ENCODE results near the gene APOBR.

- no peak for TF ChIP-seq TARDBP (IDR thresholded peaks at IDR 0.05)
- TF ChIP-seq FOXA1 (IDR thresholded peaks at IDR 0.05), result no peak
- no peak for TF ChIP-seq SP1 (IDR thresholded peaks at IDR 0.05)
- TF ChIP-seq SUZ12 (IDR thresholded peaks at IDR 0.05), result no peak
- no peak for TF ChIP-seq ELF4 (IDR thresholded peaks at IDR 0.05)
- no peak for TF ChIP-seq CTBP1 (IDR thresholded peaks at IDR 0.05; ENCODE audit: borderline replicate concordance)
- no peak for TF ChIP-seq LEF1 (IDR thresholded peaks at IDR 0.05; ENCODE audit: borderline replicate concordance)
- no peak for TF ChIP-seq FOXK2 (IDR thresholded peaks at IDR 0.05)
- TF ChIP-seq, protein P1, sequence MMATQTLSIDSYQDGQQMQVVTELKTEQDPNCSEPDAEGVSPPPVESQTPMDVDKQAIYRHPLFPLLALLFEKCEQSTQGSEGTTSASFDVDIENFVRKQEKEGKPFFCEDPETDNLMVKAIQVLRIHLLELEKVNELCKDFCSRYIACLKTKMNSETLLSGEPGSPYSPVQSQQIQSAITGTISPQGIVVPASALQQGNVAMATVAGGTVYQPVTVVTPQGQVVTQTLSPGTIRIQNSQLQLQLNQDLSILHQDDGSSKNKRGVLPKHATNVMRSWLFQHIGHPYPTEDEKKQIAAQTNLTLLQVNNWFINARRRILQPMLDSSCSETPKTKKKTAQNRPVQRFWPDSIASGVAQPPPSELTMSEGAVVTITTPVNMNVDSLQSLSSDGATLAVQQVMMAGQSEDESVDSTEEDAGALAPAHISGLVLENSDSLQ (IDR thresholded peaks at IDR 0.05), result no peak
Observed at GRCh38 chr16:28546626-28547025, 52.2 kb downstream of the APOBR start.
